RWPE1 (cell line): ENCODE data around the gene ESCO1.
"Not testable (repeated sequence)": the region's sequence is repeated elsewhere in the genome, so short reads cannot be mapped to it uniquely, and the experiment has no call there.

Experiments used
- CTCF ChIA-PET: fragments of 350-600 bp; sonication (Branson Sonifier 250); formaldehyde crosslinking; extraction: SDS; loops from one replicate; lab custom pipeline; 2021; lab: Yijun Ruan, JAX
- POLR2A ChIA-PET: fragments of 400-600 bp; formaldehyde crosslinking; extraction: SDS; loops from one replicate; lab custom pipeline; 2020; ENCODE audit warnings: antibody characterized with exemption; ENCODE audit not compliant: low non-redundant PET; lab: Yijun Ruan, JAX
- DNase-seq: peaks from one replicate; pipeline ENCODE4 v3.0.0; 2012; ENCODE audit warnings: low spot score
- H3K27ac ChIP-seq: fragments of 450-650 bp; 2 replicates; pipeline ENCODE4 v1.5.1; 2017
- TF ChIP-seq, protein P1 (sequence below): fragments of 450-650 bp; conservative IDR thresholded peaks from 2 replicates; pipeline ENCODE4 v1.5.1; 2017; ENCODE audit warnings: low read depth, mild to moderate bottlenecking

ESCO1 gene

DNA sequence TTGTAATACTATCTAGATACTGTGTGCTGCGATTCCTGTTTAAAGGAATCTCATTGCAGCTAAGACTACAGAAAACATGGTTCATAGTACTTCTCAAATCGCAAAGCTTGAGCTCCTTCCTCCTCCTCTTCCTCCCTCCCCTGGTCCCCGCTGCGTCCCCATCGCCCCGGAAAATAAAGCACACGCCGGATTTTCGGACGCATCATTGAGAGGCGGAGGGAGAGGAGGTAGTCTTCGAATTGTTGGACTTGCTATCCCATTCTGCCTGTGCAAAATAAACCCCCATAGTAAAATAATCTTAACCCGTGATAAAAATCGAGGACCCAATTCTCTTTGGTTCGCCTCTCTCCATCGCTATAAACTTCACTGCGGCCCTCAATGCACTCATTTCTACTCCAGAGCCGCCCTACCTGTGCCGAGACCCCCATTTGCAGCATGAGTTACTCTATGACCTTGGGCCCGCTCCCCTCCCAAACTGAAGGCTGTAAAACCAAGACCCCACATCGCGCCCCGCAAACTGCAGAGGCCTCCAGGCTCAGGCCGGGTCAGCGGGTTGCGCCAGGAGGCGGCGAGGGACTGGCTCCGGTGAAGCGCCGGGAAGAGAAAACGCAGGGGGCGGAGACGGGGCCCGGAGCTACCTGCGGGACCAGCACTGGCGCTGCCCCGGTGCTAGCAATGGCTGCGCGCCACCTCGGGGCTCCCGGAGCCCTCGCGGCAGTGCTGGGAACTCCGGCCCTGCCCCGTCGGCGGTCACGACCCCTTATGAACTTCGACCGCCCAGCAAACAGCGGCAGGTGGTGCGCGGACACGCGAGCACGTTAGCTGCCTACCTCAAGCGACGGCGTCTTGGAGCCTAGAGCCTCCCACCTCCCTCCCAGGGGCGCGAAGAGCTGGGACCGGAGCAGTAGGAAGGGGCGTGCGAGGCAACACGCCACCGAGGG, 649 bp downstream of the ESCO1 start:
- CTCF ChIA-PET: interaction anchor here (0.6 to 2.4 kb wide), 6 partner anchors 11 to 413 kb away, joined by 3 to 21 read pairs (median 4); partner anchors contain the start of gene SNRPD1
- TF ChIP-seq, protein P1, sequence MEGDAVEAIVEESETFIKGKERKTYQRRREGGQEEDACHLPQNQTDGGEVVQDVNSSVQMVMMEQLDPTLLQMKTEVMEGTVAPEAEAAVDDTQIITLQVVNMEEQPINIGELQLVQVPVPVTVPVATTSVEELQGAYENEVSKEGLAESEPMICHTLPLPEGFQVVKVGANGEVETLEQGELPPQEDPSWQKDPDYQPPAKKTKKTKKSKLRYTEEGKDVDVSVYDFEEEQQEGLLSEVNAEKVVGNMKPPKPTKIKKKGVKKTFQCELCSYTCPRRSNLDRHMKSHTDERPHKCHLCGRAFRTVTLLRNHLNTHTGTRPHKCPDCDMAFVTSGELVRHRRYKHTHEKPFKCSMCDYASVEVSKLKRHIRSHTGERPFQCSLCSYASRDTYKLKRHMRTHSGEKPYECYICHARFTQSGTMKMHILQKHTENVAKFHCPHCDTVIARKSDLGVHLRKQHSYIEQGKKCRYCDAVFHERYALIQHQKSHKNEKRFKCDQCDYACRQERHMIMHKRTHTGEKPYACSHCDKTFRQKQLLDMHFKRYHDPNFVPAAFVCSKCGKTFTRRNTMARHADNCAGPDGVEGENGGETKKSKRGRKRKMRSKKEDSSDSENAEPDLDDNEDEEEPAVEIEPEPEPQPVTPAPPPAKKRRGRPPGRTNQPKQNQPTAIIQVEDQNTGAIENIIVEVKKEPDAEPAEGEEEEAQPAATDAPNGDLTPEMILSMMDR: no peak
- peak; percentile 57 for DNase-seq
- POLR2A ChIA-PET: no interaction called here
- H3K27ac ChIP-seq: peak overlapping the region; percentile 98

DNA sequence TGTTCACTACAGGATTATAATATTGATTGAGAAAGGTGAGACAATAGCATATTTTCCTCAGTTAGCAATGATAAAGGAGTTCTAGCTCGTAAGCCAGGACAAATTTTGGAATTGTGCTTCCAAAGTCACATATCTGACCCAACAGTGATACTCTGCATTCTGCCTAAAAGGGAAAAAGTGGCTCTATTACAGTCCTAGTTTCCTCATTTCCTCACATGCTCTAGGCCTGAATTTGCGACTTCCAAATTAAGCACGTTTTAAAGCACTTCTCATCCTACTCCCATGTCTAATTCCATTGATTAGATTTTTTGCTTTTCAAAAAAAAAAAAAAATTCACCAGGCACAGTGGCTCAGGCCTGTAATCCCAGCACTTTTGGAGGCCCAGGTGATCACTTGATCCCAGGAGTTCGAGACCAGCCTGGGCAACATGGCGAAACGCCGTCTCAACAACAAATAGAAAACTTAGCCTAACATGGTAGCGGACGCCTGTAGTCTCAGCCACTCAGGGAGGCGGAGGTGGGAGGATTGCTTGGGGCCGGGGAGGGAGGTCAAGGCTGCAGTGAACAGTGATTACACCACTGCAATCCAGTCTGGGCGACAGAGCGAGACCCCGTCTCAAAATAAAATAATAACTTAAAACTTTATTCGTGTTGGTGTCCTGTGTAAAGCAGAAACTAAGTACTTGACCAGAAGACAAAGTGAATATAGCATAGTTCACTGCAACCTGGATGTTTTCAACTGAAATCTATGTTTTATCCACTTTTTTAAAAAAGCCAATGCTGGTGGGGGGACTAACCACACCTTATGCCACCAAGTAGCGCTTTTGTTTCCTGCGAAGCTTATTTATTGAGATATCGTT, 1.5 kb downstream of the ESCO1 start:
- ChIA-PET CTCF (interaction anchor here (0.6 kb wide), 1 partner anchor 45 kb away, joined by 3 read pairs; no protein-coding TSS in a partner anchor), POLR2A (no interaction called here)
- DNase-seq: no peak
- peak overlapping the region; percentile 98 for H3K27ac ChIP-seq
- TF ChIP-seq, protein P1: no peak

- CTCF ChIA-PET: no interaction called here
- TF ChIP-seq, protein P1: no peak
- DNase-seq: no peak
- POLR2A ChIA-PET: no interaction called here
- H3K27ac ChIP-seq: no peak overlapping the region
These were observed 2.9 kb downstream of the ESCO1 start for GRCh38 chr18:21597620-21598019.

DNA sequence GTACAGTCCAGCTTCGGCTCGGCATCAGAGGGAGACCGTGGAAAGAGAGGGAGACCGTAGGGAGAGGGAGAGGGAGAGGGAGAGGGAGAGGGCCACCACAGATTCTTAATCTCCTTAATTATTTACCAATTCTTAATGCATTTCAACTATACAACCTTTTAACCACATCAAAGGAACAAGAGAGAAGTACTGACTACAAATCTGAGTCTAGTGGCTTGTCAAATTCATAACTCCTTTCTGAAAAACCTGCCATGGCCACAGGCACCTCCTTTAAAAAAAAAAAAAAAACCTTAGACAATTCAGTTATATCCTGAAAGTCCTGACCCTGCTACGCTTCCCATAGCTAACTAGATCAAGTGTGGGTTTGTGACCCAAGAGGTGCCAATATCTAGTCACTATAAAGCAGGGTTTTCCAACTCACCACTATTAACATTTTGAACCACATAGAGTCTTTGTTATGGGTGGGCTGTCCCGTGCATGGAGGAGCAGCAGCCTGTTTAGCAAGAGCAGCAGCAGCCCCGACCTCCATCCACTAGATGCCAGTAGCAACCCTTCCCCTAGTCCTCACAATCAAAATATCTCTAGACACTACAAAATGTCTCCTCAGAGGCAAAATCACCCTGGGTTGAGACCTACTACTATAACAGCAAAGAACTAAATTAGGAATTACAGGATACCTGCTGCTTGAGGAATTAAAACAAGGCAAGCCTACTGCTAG, 6.8 kb downstream of the ESCO1 start:
- no peak for DNase-seq
- TF ChIP-seq, protein P1: no peak
- POLR2A ChIA-PET: no interaction called here
- H3K27ac ChIP-seq: no peak overlapping the region
- CTCF ChIA-PET: no interaction called here

- DNase-seq, POLR2A ChIA-PET, H3K27ac ChIP-seq, CTCF ChIA-PET: not testable (repeated sequence)
These were observed 8.1 kb downstream of the ESCO1 start for GRCh38 chr18:21592361-21592760.

DNA sequence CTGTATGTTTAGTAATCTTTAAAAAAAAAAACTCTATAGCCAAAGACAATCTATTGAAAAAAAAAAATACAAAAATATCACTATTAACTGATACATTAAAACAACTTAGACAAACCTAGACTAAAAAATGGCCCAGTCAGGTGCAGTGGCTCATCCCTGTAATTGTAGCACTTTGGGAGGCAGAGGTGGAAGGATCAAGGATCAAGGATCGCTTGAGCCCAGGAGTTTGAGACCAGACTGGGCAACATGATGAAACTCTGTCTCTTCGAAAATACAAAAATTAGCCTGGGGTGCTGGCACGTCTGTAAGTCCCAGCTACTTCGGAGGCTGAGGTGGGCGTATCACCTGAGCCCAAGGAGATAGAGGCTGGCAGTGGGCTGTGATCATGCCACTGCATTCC, 16.1 kb downstream of the ESCO1 start:
- ChIA-PET POLR2A (no interaction called here), CTCF (no interaction called here)

More for the DNA sequence above, 16.1 kb downstream of the ESCO1 start:
- TF ChIP-seq, protein P1: no peak
- no peak overlapping the region for H3K27ac ChIP-seq
- DNase-seq: no peak
